Kidney (tissue), 14 donors: ENCODE results near the gene ELOVL7. TPM values are rescaled to one million over a fixed set of nuclear protein-coding genes. Genes with fewer than 3 reads are reported as not detected.

Source experiments
- DNase-seq, 5 donors: peaks; one replicate each; pipeline ENCODE4 v3.0.0-alpha.2; 2013 to 2020
- FAIRE-seq: peaks from 2 replicates; lab custom pipeline; 2012; peaks lifted over from hg19 to GRCh38; lab: Jason Lieb, UNC
- H3K27ac ChIP-seq, 2 donors: one replicate each; pipeline ENCODE4 v1.7.0; 2013; ENCODE audit warnings: low read depth in 2 of 2, low read length in 2 of 2, inconsistent platforms in 1 of 2
- H3K27me3 ChIP-seq: one replicate; pipeline ENCODE4 v1.7.1; 2013; ENCODE audit warnings: low read length, inconsistent platforms; ENCODE audit not compliant: control insufficient read depth, insufficient read depth
- H3K36me3 ChIP-seq, 3 donors: one replicate each; pipeline versions ENCODE4 v1.7.0 to v1.7.1; 2013; ENCODE audit warnings: low read length in 3 of 3, control low read depth in 1 of 3, inconsistent platforms in 1 of 3; ENCODE audit not compliant: insufficient read depth in 3 of 3, control insufficient read depth in 2 of 3
- H3K4me1 ChIP-seq, 3 donors: one replicate each; pipeline versions ENCODE4 v1.7.0 to v1.7.1; 2013; ENCODE audit warnings: low read length in 3 of 3, inconsistent platforms in 1 of 3, low read depth in 1 of 3; ENCODE audit not compliant: control insufficient read depth in 2 of 3, insufficient read depth in 2 of 3
- H3K4me3 ChIP-seq, 3 donors: one replicate each; pipeline versions ENCODE4 v1.7.0 to v1.8.1; 2013; ENCODE audit warnings: low read length in 3 of 3, control low read depth in 1 of 3, inconsistent platforms in 1 of 3
- H3K9ac ChIP-seq, 3 donors: one replicate each; pipeline versions ENCODE4 v1.7.0 to v1.7.1; 2013; ENCODE audit warnings: low read length in 3 of 3, control low read depth in 1 of 3, inconsistent platforms in 1 of 3
- H3K9me3 ChIP-seq, 3 donors: one replicate each; pipeline versions ENCODE4 v1.7.0 to v1.7.1; 2013; ENCODE audit warnings: low read length in 3 of 3, control low read depth in 1 of 3, inconsistent platforms in 1 of 3; ENCODE audit not compliant: control insufficient read depth in 2 of 3, insufficient read depth in 1 of 3
- CTCF ChIP-seq: IDR thresholded peaks from 3 replicates; pipeline ENCODE4 v1.5.1; 2012; ENCODE audit warnings: mild to moderate bottlenecking, moderate library complexity, borderline replicate concordance; ENCODE audit not compliant: insufficient read depth; ENCODE audit errors: extremely low read depth
- intact Hi-C: fragments of 100-400 bp; cut with DNase I; formaldehyde crosslinking; loops from one replicate; pipeline ENCODE4 v1.11.1; 2022
- polyA plus RNA-seq: library from polyadenylated mRNA; stranded (reverse); fragments of 350-450 nt; fragmentation: Illumina TruSeq; extraction: RNeasy Lipid Tissue Mini Kit (QIAGEN cat#74804); gene quantifications from one replicate; pipeline ENCODE4 v1.2.3, GENCODE V29; 2014; ENCODE audit warnings: low read depth, low replicate concordance; ENCODE audit not compliant: insufficient read depth
- total RNA-seq: library from RNA; stranded (reverse); fragmentation: NEBNext Ultra II Directional; extraction: Animal tissue kit (Norgen Biotek cat#: 25700); gene quantifications from one replicate; pipeline ENCODE4 v1.2.1, GENCODE V29; 2021
- donor health status: control.
- donor health status: control.
- donor health status: control.
- donor health status: control.
- donor health status: control.
- donor health status: DM: yes; HTN: yes; CAD: no.
- donor health status: Normal renal cell carcinoma (clear cell type).

ELOVL7 gene
- total and polyA plus RNA-seq, 2 donors from 2014 or later: 14.6 to 22.5 TPM

- Histone ChIP-seq H3K36me3 (no peaks in the 10 kb centered on the region), H3K9me3 (no peaks in the 10 kb centered on the region), H3K4me3 (no peak overlapping the region), H3K27me3 (no peaks in the 10 kb centered on the region), H3K9ac (no peak overlapping the region), H3K27ac (no peak overlapping the region), H3K4me1 (no peaks in the 10 kb centered on the region)
- FAIRE-seq (no peak), DNase-seq (no peak)
- TF ChIP-seq CTCF: no peak
- intact Hi-C loops: no loop called here
Observed at GRCh38 chr5:60856066-60856465, 12.0 kb upstream of the ELOVL7 start.

GRCh38 chr5:60852940-60853339 is 8.9 kb upstream of the ELOVL7 start:
- H3K4me1 ChIP-seq: no peaks in the 10 kb centered on the region
- no peak for TF ChIP-seq CTCF
- no peak overlapping the region for H3K27ac ChIP-seq
- FAIRE-seq (no peak), DNase-seq (no peak)
- H3K9ac ChIP-seq: no peak overlapping the region
- H3K36me3 ChIP-seq: no peaks in the 10 kb centered on the region
- no peaks in the 10 kb centered on the region for H3K9me3 ChIP-seq
- intact Hi-C loops: no loop called here
- no peaks in the 10 kb centered on the region for H3K27me3 ChIP-seq
- no peak overlapping the region for H3K4me3 ChIP-seq

- Histone ChIP-seq H3K9ac (no peak overlapping the region), H3K9me3 (no peaks in the 10 kb centered on the region), H3K4me3 (no peak overlapping the region), H3K4me1 (no peaks in the 10 kb centered on the region), H3K27ac (no peak overlapping the region), H3K36me3 (no peaks in the 10 kb centered on the region), H3K27me3 (no peaks in the 10 kb centered on the region)
- FAIRE-seq: no peak
- intact Hi-C loops: no loop called here
- DNase-seq: no peak
- no peak for TF ChIP-seq CTCF
Observed at GRCh38 chr5:60852317-60852716, 8.2 kb upstream of the ELOVL7 start.

- intact Hi-C loops: no loop called here
- TF ChIP-seq CTCF: no peak
- no peaks in the 10 kb centered on the region for H3K27me3 ChIP-seq
- DNase-seq (no peak), FAIRE-seq (no peak)
- no peaks in the 10 kb centered on the region for H3K36me3 ChIP-seq
- no peak overlapping the region for H3K9ac ChIP-seq
- no peaks in the 10 kb centered on the region for H3K9me3 ChIP-seq
- H3K27ac ChIP-seq: no peak overlapping the region
- H3K4me3 ChIP-seq: no peak overlapping the region
- H3K4me1 ChIP-seq: no peaks in the 10 kb centered on the region
Observed at GRCh38 chr5:60851626-60852025, 7.6 kb upstream of the ELOVL7 start.
